HS-5 (cell line): ENCODE data around the gene PCNX1.
"Not testable (repeated sequence)": the region's sequence is repeated elsewhere in the genome, so short reads cannot be mapped to it uniquely, and the experiment has no call there.

Experiments used
- DNase-seq: peaks from one replicate; pipeline ENCODE4 v3.0.0-alpha.2; 2012; ENCODE audit warnings: low read depth

PCNX1 gene

GRCh38 chr14:70916799-70917198 lies 9.5 kb downstream of the PCNX1 start:
- DNase-seq = no peak

- no peak for DNase-seq
Measured at GRCh38 chr14:70917633-70918032, 10.4 kb downstream of the PCNX1 start.

- DNase-seq = no peak
Measured at GRCh38 chr14:70919774-70920173, 12.5 kb downstream of the PCNX1 start.

- DNase-seq = no peak
Measured at GRCh38 chr14:70920608-70921007, 13.3 kb downstream of the PCNX1 start.

GRCh38 chr14:70921669-70922068 lies 14.4 kb downstream of the PCNX1 start:
- DNase-seq = no peak

- no peak for DNase-seq
Measured at GRCh38 chr14:70924521-70924920, 17.3 kb downstream of the PCNX1 start.

GRCh38 chr14:70926235-70926830 lies 19.1 kb downstream of the PCNX1 start:
- no peak for DNase-seq

GRCh38 chr14:70931008-70931407 lies 23.7 kb downstream of the PCNX1 start:
- DNase-seq = no peak

- no peak for DNase-seq
Measured at GRCh38 chr14:70934084-70934483, 26.8 kb downstream of the PCNX1 start.

GRCh38 chr14:70934502-70935134 lies 27.4 kb downstream of the PCNX1 start:
- DNase-seq = peak; percentile 13

GRCh38 chr14:70935135-70935534 lies 27.9 kb downstream of the PCNX1 start:
- DNase-seq = no peak

GRCh38 chr14:70939693-70940092 lies 32.4 kb downstream of the PCNX1 start:
- DNase-seq = not testable (repeated sequence)

- not testable (repeated sequence) for DNase-seq
Measured at GRCh38 chr14:70941637-70942341, 34.5 kb downstream of the PCNX1 start.

- no peak for DNase-seq
Measured at GRCh38 chr14:70942342-70942706, 35.1 kb downstream of the PCNX1 start.

- not testable (repeated sequence) for DNase-seq
Measured at GRCh38 chr14:70942721-70943120, 35.5 kb downstream of the PCNX1 start.

GRCh38 chr14:70943838-70944237 lies 36.6 kb downstream of the PCNX1 start:
- DNase-seq = no peak

GRCh38 chr14:70947739-70948138 lies 40.5 kb downstream of the PCNX1 start:
- no peak for DNase-seq

GRCh38 chr14:70952485-70952884 lies 45.2 kb downstream of the PCNX1 start:
- DNase-seq = no peak

GRCh38 chr14:70954068-70954467 lies 46.8 kb downstream of the PCNX1 start:
- DNase-seq = no peak

- no peak for DNase-seq
Measured at GRCh38 chr14:70955543-70956480, 48.6 kb downstream of the PCNX1 start.

- DNase-seq = no peak
Measured at GRCh38 chr14:70956511-70956910, 49.3 kb downstream of the PCNX1 start.

GRCh38 chr14:70957710-70958109 lies 50.5 kb downstream of the PCNX1 start:
- DNase-seq = no peak
